ENCODE results near the gene SPEM2.

SPEM2 gene

DNA sequence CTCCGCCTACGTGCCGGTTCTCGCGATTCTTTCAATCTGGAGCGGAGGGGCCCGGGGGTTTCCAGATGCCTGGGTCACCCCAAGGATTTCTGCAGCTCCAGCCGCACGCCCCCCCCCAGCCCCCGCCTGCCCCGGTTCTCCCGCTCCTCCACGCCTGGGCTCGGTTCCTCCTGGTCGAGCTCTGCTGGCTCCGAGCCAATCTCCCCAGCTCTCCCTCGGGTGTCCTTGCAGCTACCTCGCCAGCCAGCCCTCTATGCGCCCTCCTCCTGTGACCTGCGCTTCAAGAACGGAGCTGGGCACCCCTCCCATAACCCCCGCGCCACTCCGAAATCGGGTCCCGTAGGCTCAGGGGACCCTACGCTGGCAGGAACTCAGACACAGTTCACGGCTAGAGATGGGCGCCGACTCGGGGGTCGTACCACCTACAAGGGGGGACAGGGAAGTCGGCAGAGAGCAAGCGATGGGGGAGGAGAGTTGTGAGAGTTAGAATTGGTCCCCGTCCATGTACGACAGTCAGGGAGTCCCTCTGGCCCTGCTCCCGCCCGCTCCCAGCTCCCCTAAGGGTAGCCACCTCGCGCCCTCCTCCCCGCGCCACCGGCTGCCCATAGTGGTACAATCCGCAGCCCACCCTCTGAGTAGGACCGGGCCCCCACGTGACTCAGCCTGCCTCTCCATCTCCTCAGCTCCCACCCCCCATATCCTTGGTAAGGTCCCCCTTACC, 14.9 kb downstream of the SPEM2 start:
- peak in 24 of 51 donors; percentile 16 to 68 (median 34) for DNase-seq

DNA sequence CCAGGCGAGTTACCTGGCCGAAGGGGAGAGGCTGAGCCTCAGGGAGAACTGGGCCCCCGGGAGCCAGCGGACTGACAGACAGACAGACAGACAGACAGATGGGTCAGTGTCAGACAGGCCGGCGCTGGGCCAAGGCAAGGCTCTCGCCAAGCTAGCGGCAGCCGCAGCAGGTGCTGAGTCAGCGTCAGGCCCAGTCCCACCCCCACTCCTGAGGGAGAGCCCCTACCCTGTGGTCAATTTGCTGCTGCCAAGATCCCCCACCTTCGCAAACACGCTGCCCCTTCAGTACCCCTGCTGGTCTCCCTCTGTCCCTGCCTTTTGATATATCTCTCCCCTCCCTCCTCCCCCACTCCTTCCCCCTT, 15.4 kb downstream of the SPEM2 start:
- peak in 26 of 51 donors; percentile 17 to 67 (median 36) for DNase-seq

DNA sequence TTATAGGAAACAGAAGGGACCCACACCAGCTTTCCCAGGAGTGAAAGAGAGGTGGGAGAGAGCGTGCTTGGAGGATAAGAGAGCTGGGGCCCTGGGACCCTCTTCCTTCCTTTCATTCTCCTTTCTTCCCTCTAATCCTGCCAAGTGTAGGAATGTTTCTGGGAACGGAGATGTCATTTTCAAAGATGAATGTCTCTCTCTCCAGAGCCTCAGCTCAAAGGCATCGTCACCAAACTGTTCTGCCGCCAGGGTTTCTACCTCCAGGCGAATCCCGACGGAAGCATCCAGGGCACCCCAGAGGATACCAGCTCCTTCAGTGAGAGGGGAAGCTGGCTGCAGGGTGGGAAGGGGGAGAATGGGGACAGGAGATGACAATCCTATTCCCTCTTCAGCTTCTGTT, 15.8 kb downstream of the SPEM2 start:
- no peak for DNase-seq

DNA sequence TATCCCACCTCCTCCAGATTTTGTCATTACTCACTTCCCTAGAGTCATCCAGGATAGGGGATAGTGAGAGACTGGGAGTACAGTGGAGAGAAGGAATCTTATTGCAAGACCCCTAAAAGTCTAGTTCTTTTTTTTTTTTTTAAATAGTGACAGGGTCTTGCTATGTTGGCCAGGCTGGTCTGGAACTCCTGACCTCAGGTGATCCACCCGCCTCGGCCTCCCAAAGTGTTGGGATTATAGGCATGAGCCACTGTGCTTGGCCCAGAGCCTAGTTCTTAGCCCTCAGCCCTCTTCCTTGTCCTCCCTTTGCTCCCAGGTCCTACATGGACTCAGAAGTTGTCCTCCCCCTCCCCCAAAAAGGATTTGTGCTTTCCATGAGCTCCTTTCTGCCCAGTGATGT, 16.7 kb downstream of the SPEM2 start:
- no peak for DNase-seq

GRCh38 chr17:7443499-7444485, 18.4 kb downstream of the SPEM2 start:
- DNase-seq = no peak

DNA sequence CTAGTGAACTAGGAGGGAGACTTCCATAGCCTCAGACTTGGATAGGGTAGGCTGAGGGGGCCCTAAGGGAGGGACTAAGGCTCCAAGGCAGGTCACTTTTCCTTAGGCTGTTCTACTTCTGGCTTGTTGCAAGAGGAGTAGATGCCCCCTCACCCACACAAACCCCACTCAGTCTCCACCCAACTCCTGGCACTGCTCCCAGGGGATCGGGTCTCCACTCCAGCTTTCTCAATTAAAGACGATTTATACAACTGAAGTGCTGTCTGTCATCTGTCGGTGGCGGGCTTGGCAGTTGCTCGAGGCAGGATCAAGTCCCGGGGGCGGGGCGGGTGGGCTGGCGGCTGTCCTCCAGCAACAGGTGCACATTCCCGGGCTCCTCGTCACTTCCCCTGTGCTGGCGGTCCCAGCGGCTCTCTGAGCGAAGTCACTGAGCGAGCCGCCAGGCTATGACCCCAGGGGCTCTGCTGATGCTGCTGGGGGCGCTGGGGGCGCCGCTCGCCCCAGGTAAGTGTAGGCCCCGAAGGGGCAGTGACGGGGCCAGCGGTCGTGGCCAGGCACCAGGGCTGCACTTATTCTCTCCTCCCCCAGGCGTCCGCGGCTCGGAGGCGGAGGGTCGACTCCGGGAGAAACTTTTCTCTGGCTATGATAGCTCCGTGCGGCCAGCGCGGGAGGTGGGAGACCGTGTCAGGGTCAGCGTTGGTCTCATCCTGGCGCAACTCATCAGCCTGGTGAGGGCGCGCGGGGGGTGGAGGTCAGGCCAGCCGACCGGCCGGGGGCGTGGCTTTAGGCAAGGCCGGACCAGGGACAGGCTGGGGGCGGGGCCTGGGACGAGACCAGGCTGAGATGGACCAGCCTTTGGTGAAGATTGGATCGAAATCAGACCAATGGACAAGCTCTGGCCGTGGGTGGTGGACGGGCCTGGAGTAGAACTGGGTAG, 19.5 kb downstream of the SPEM2 start, which contains the start of gene CHRNB1:
Gene CHRNB1 (plus strand): TSS at position 380 of the 937 bp plus-strand sequence. CDS start 67 bp downstream, at position 447.
- DNase-seq = peak in 42 of 51 donors; percentile 20 to 88 (median 62)

GRCh38 chr17:7445619-7445968, 20.2 kb downstream of the SPEM2 start:
- no peak for DNase-seq

DNA sequence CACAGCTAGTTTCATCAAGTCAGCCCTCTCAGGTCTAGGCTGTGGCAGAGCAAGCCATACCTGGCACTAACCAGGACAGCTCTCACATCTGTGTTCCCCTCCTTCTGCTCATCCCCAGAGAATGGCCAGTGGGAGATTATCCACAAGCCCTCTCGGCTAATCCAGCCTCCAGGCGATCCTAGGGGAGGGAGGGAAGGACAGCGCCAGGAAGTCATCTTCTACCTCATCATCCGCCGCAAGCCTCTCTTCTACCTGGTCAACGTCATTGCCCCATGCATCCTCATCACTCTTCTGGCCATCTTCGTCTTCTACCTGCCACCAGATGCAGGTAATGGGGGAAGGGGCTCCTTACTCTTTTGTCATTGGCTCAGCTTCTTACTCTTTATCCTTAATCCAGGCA, 23.0 kb downstream of the SPEM2 start:
- DNase-seq = no peak

GRCh38 chr17:7459961-7460545, 34.6 kb downstream of the SPEM2 start:
- DNase-seq = no peak

DNA sequence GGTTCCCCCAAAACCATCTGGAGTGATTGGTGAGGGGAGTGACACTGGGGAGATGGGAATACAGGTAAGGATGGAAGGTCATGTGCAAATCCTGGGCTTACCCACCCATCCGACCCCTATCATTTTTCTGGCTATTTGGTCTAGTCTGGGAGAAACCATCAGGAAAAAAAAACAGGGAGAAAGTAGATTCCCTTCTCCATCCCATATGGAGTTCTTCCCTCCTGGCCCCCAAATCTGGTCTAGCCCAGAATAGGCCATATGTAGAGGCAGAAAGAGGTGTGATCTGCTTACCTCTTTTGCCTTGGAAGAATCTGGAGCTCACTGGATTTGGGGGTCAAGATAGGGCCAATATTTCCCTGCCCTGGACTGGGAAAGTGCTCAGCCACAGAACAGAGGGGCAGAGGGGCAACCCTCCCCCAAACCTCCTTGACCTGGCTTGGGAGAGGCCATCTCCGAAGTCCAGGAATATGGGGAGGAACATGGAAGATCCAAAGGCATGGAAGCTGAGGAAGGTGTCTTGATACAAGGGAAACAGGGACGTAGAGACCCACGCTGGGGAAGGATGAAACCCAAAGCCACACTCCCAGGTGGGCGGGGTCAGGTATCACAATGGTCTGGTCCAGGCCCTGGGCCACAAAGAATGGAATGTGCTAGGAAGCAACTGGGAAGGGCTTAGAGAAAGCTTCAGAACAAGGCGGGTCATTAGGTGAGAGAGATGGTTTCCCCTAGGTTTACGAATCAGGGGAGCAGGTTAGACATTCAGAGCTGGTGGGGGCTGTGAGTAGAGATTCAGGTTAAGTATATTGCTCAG, 35.6 kb downstream of the SPEM2 start:
- no peak for DNase-seq

- DNase-seq = no peak
These were observed 37.3 kb downstream of the SPEM2 start for GRCh38 chr17:7462474-7463371.

DNA sequence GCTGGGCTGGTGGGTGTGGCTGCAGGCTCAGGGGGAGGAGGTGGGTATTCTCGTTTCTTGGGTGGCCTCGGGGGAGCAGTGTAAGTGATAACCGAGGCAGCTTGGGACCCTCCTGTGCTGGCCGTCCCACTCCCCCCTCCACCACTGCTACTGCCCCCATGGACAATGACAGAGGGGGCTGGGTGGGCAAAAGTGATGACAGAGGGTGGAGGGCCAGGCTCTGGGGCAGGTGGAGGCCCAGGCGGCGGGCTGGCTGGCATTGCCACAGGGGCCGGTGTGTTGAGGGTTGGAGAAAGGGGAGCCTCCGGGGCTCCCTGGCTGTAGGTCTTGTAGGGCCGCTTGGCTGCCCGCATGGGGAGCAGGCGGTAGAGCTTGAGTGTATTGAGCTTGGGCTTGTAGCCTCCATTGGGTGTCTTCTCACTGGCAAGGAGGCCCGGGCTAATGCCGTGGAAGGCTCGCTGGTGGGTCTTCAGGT, 38.0 kb downstream of the SPEM2 start:
- DNase-seq = no peak

DNA sequence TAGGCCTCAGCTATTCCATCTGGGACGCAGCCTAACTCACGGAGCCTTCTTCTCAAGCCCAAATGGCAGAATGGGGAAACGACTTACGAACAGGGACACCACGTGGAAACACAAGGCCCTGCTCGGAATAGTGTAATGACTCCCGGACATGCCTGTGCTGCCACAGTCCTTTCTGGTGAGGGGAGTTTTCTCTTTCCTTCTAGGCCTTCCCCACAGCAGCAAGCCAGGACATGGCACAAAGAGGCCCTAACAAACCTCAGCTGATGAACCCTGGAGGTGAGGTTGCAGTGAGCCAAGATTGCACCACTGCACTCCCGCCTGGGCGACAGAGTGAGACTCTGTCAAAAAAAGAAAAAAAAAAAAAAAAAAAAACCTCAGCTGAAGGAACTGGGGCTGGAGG, 38.7 kb downstream of the SPEM2 start:
- no peak for DNase-seq

- no peak for DNase-seq
These were observed 40.3 kb downstream of the SPEM2 start for GRCh38 chr17:7465597-7466275.

DNA sequence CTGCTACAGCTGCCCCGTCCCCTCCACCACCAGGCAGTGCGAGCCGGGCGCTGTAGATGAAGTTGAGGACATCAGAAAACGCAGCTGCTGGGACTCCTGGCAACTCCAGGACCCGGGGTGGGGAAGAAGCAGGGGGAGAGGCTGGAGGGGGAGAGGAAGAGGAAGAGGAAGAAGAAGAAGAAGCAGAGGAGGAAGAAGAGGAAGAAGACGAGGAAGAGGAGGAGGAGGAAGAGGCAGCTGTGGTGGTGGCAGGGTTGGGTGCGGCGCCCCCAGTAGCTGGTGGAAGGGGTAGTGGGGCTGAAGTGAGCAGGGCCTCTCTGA, 40.9 kb downstream of the SPEM2 start:
- no peak for DNase-seq

DNA sequence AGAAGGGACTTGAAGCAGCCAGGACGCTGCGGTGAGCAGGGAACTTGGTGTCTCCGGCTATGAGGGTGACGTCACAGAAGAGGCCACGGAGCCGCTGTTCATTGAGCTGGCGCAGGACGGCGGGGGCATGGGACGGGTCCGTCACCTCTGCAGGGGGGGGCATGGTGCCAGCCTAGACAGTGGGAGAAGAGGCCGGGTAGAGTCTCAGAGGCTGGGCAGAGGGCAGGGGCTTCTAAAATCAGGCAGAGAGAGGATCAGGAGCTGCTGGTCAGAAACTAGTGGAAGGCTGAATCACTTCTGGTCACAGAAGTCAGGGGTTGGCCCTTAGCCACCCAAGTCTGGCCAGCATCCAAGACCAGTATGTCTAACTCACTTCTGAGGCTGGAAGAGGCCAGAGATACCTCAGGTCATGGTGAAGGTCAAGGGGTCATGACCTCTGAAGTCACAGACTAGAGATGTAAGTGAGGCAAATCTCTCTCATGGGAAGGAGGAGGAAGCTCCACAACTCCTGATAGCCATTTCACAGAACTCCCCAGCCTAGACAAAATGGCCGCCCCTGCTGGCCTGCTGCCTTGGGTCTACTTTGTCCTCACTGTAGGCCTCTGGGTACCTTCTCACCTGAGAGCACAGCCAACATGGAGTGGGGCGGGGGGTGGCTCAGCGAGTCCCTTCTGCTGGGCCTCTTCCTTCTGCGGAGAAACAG, 41.4 kb downstream of the SPEM2 start:
- peak in 9 of 51 donors; percentile 15 to 62 (median 39) for DNase-seq

GRCh38 chr17:7467498-7467897, 42.1 kb downstream of the SPEM2 start:
- no peak for DNase-seq

GRCh38 chr17:7468290-7468689, 42.9 kb downstream of the SPEM2 start:
- DNase-seq = no peak
